ENCODE results near the gene PAN3.
A peak's percentile ranks its signal among the peaks of the same experiment; 100 is the strongest.

Gene PAN3

GRCh38 chr13:28324181-28324789 is 185.9 kb downstream of the PAN3 start:
- H3K4me3 ChIP-seq (ENCODE audit: low read depth, low read length): no peak overlapping the region
- peak; percentile 68 for DNase-seq (ENCODE audit: low read depth, low spot score)
- in situ Hi-C loops (cut with HindIII; ENCODE audit: low sequenced_read_pairs): no loop called here
- TF ChIP-seq CTCF (IDR thresholded peaks at IDR 0.05; ENCODE audit: low read depth, low read length): peak; percentile 89

- in situ Hi-C loops (cut with HindIII; ENCODE audit: low sequenced_read_pairs): no loop called here
- no peak for DNase-seq (ENCODE audit: low read depth, low spot score)
- no peak for TF ChIP-seq CTCF (IDR thresholded peaks at IDR 0.05; ENCODE audit: low read depth, low read length)
- no peak overlapping the region for H3K4me3 ChIP-seq (ENCODE audit: low read depth, low read length)
Measured at GRCh38 chr13:28325022-28325421, 186.7 kb downstream of the PAN3 start.

- no peak overlapping the region for H3K4me3 ChIP-seq (ENCODE audit: low read depth, low read length)
- DNase-seq (ENCODE audit: low read depth, low spot score): no peak
- in situ Hi-C loops (cut with HindIII; ENCODE audit: low sequenced_read_pairs): no loop called here
- TF ChIP-seq CTCF (IDR thresholded peaks at IDR 0.05; ENCODE audit: low read depth, low read length): no peak
Measured at GRCh38 chr13:28326056-28326455, 187.7 kb downstream of the PAN3 start.

GRCh38 chr13:28327373-28328270 is 189.3 kb downstream of the PAN3 start:
- in situ Hi-C loops (cut with HindIII; ENCODE audit: low sequenced_read_pairs): no loop called here
- TF ChIP-seq CTCF (IDR thresholded peaks at IDR 0.05; ENCODE audit: low read depth, low read length): no peak
- H3K4me3 ChIP-seq (ENCODE audit: low read depth, low read length): no peak overlapping the region
- no peak for DNase-seq (ENCODE audit: low read depth, low spot score)

- H3K4me3 ChIP-seq (ENCODE audit: low read depth, low read length): no peak overlapping the region
- DNase-seq (ENCODE audit: low read depth, low spot score): no peak
- TF ChIP-seq CTCF (IDR thresholded peaks at IDR 0.05; ENCODE audit: low read depth, low read length): no peak
- in situ Hi-C loops (cut with HindIII; ENCODE audit: low sequenced_read_pairs): no loop called here
Measured at GRCh38 chr13:28328271-28328607, 189.9 kb downstream of the PAN3 start.

GRCh38 chr13:28329395-28330158 is 191.2 kb downstream of the PAN3 start:
- H3K4me3 ChIP-seq (ENCODE audit: low read depth, low read length): no peak overlapping the region
- in situ Hi-C loops (cut with HindIII; ENCODE audit: low sequenced_read_pairs): no loop called here

More at GRCh38 chr13:28329395-28330158, 191.2 kb downstream of the PAN3 start:
- peak; percentile 86 for DNase-seq (ENCODE audit: low read depth, low spot score)
- TF ChIP-seq CTCF (IDR thresholded peaks at IDR 0.05; ENCODE audit: low read depth, low read length): no peak

All from astrocyte of the spinal cord (primary cell).